ENCODE data around the gene C14orf93. TPM values are rescaled to one million over a fixed set of nuclear protein-coding genes. Genes with fewer than 3 reads are reported as not detected.
A peak's percentile ranks its signal among the peaks of the same experiment; 100 is the strongest.

The C14orf93 gene
- total and polyA plus RNA-seq, 9 of the 15 experiments (the other 6 are each of a cell fraction or from before 2014, with no cell fraction given): 2.2 to 22.4 (median 16.1) TPM

DNA sequence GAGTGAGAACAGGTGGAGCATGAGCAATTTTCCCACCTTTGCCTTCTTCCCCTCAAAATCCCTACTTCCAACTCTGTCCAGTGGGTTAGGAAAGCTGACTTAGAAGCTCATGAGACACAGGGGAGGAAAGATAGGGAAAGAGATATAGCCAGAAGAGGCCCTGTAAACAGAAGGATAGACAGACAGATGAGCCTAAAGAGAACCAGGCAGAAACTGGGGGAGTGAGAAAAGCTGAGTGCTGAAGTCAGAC lies 32.6 kb downstream of the C14orf93 start (continued):
- TF ChIP-seq ZNF75A (CRISPR knock-in tag; IDR thresholded peaks at IDR 0.05): no peak
- peak; percentile 43 for TF ChIP-seq CBFA2T2 (conservative IDR thresholded peaks at IDR 0.05)
- TF ChIP-seq RBM25 (IDR thresholded peaks at IDR 0.05; ENCODE audit: low read depth, low read length, severe bottlenecking): no peak
- TF ChIP-seq SMARCE1 (IDR thresholded peaks at IDR 0.05): peak; percentile 32; the same call in 1 of the 2 replicates
- TF ChIP-seq TBL1XR1 (IDR thresholded peaks at IDR 0.05; ENCODE audit: low read length in 2 of 2): peak in 1 of 2 experiments; percentile 9; a peak in 1 of 4 replicates
- peak; percentile 65; the same call in 1 of the 2 replicates for TF ChIP-seq ARID1B (IDR thresholded peaks at IDR 0.05)
- no peak for TF ChIP-seq TAF1 (IDR thresholded peaks at IDR 0.05; ENCODE audit: control insufficient read depth, extremely low read depth, insufficient read depth, low read length, severe bottlenecking)
- peak; percentile 47; the same call in 1 of the 2 replicates for TF ChIP-seq SMARCA4 (IDR thresholded peaks at IDR 0.05)
- TF ChIP-seq SMAD4 (CRISPR knock-in tag; conservative IDR thresholded peaks at IDR 0.05): 0 out of 2 replicates have a peak, but pooled peaks have one; percentile 37

DNA sequence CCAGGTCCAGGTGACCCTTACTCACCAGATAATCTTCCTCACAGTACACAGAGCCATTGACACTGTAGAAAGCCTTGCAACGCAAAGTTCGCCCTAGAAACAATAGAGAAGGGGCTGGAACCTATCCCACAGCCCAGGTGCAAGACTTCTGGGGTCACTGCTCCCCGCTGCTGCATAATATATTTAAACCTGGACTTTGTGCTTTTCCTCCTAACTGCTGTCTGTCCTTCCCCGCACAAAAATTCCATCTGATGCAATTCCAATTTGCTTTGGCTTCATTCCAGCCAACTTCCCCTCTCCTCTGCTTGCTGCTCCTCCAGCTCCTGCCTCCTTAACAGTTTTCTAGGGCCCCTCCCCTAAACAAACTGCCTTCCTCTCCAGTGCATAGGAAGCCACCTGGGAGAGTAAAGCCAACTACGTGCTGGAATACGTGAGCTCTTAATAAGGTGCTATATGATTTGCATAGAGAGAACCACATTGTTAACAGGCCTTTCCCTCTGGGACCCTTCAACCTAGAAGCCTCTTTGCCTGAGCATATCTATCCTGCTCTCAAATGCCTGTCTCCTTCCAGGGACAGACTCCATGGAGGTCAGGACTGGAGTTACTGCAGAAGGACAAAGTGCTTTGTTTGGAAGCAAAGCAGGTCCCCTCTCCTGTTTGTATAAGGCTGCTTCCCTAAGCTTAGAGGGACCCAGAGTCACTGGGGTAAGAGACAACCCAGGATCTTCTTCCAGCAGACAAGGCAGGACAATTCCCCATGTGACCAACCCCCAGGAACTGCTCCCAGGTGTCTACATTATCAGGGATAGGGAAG lies 33.1 kb downstream of the C14orf93 start:
- peak in 2 of 4 experiments; percentile 43 to 47 for DNase-seq (ENCODE audit: extremely low read depth in 1 of 4, low spot score in 3 of 4)
- H3K36me3 ChIP-seq (ENCODE audit: control insufficient read depth, insufficient read depth, low read length): no peaks in the 10 kb centered on the region
- FAIRE-seq: peak; percentile 57
- ChIA-PET POLR2A (interaction anchor here (0.7 to 1.4 kb wide), 7 partner anchors 8 to 118 kb away, joined by 3 to 7 read pairs (median 4); partner anchors contain the start of gene ACIN1), CTCF (ENCODE audit: low intra/inter-chr PET ratio) (no interaction called here)
- H4K20me1 ChIP-seq (replicated peaks; ENCODE audit: control insufficient read depth, insufficient read depth, low read length): no peaks in the 10 kb centered on the region
- H3K27me3 ChIP-seq (ENCODE audit: control insufficient read depth in 2 of 2, insufficient read depth in 2 of 2, low read length in 2 of 2): no peaks in the 10 kb centered on the region
- in situ Hi-C loops (cut with MboI) (loop anchor here (5.0 kb wide), 1 partner anchor 75 kb away; no protein-coding TSS in a partner anchor), intact Hi-C loops (cut with micrococcal nuclease) (no loop called here)
- WGBS (ENCODE audit: insufficient coverage, low coverage, missing lambda C conversion rate): 31% methylated on average over 6 of the region's 6 CpGs
- no peak overlapping the region for H3K4me3 ChIP-seq
- H3K79me2 ChIP-seq (ENCODE audit: control insufficient read depth, insufficient read depth, low read length): no peaks in the 10 kb centered on the region
- BruUV-seq (replicated peaks): no TSS peak
- H3K9me3 ChIP-seq (replicated peaks; ENCODE audit: control insufficient read depth, insufficient read depth, low read depth, low read length): no peaks in the 10 kb centered on the region
- H3K4me2 ChIP-seq (ENCODE audit: insufficient read depth, low read length): peak overlapping the region; percentile 25; the same call in 1 of the 2 replicates
- ATAC-seq: peak; percentile 48
- no peak overlapping the region for H2AFZ ChIP-seq (ENCODE audit: low read depth, low read length)
- peaks cover 25 to 35% of the 10 kb centered on the region in 2 experiments for H3K4me1 ChIP-seq (replicated peaks in 1 of 2; ENCODE audit: control insufficient read depth in 2 of 2, insufficient read depth in 2 of 2, low read length in 2 of 2)
- H3K27ac ChIP-seq (ENCODE audit: extremely low read depth, low read depth, low read length): no peak overlapping the region
- H3K9me1 ChIP-seq (ENCODE audit: control insufficient read depth, insufficient read depth, low read length): no peaks in the 10 kb centered on the region
- H3K9ac ChIP-seq (ENCODE audit: insufficient read depth in 1 of 2, low read depth in 2 of 2, low read length in 2 of 2): peak overlapping the region in 1 of 2 experiments; percentile 77; a peak in 1 of 4 replicates
- peak; percentile 13; the same call in 1 of the 2 replicates for TF ChIP-seq SPI1 (IDR thresholded peaks at IDR 0.05; ENCODE audit: borderline replicate concordance, low read depth, low read length)
- TF ChIP-seq CEBPG (CRISPR knock-in tag; IDR thresholded peaks at IDR 0.05): 0 out of 2 replicates have a peak, but pooled peaks have one; percentile 6
- TF ChIP-seq CEBPG (tag; conservative IDR thresholded peaks at IDR 0.05 in 1 of 2, IDR thresholded peaks at IDR 0.05 in 1 of 2): no peak
- 0 out of 4 replicates have a peak, but pooled peaks of 1 of the 2 experiments have one; percentile 3 for TF ChIP-seq FOXA3 (CRISPR knock-in tag; conservative IDR thresholded peaks at IDR 0.05 in 1 of 2, IDR thresholded peaks at IDR 0.05 in 1 of 2)
- TF ChIP-seq RAD51 (IDR thresholded peaks at IDR 0.05; ENCODE audit: borderline replicate concordance, low read depth): peak; percentile 8; the same call in 1 of the 2 replicates
- TF ChIP-seq, protein P1, sequence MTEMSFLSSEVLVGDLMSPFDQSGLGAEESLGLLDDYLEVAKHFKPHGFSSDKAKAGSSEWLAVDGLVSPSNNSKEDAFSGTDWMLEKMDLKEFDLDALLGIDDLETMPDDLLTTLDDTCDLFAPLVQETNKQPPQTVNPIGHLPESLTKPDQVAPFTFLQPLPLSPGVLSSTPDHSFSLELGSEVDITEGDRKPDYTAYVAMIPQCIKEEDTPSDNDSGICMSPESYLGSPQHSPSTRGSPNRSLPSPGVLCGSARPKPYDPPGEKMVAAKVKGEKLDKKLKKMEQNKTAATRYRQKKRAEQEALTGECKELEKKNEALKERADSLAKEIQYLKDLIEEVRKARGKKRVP (CRISPR knock-in tag; IDR thresholded peaks at IDR 0.05): 0 out of 2 replicates have a peak, but pooled peaks have one; percentile 37
- TF ChIP-seq, protein P2, sequence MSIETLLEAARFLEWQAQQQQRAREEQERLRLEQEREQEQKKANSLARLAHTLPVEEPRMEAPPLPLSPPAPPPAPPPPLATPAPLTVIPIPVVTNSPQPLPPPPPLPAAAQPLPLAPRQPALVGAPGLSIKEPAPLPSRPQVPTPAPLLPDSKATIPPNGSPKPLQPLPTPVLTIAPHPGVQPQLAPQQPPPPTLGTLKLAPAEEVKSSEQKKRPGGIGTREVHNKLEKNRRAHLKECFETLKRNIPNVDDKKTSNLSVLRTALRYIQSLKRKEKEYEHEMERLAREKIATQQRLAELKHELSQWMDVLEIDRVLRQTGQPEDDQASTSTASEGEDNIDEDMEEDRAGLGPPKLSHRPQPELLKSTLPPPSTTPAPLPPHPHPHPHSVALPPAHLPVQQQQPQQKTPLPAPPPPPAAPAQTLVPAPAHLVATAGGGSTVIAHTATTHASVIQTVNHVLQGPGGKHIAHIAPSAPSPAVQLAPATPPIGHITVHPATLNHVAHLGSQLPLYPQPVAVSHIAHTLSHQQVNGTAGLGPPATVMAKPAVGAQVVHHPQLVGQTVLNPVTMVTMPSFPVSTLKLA (conservative IDR thresholded peaks at IDR 0.05): no peak
- no peak for TF ChIP-seq RB1 (IDR thresholded peaks at IDR 0.05; ENCODE audit: low read depth)
- no peak for TF ChIP-seq ILK (tag; IDR thresholded peaks at IDR 0.05; ENCODE audit: borderline replicate concordance, low read depth)
- peak; percentile 80 for TF ChIP-seq NFIC (IDR thresholded peaks at IDR 0.05)
